ENCODE data around the gene CNFN. TPM values are rescaled to one million over a fixed set of nuclear protein-coding genes. Genes with fewer than 3 reads are reported as not detected.
A peak's percentile ranks its signal among the peaks of the same experiment; 100 is the strongest.

CNFN gene
- total RNA-seq, 1 experiment from 2014 or later: 4.5 TPM

DNA sequence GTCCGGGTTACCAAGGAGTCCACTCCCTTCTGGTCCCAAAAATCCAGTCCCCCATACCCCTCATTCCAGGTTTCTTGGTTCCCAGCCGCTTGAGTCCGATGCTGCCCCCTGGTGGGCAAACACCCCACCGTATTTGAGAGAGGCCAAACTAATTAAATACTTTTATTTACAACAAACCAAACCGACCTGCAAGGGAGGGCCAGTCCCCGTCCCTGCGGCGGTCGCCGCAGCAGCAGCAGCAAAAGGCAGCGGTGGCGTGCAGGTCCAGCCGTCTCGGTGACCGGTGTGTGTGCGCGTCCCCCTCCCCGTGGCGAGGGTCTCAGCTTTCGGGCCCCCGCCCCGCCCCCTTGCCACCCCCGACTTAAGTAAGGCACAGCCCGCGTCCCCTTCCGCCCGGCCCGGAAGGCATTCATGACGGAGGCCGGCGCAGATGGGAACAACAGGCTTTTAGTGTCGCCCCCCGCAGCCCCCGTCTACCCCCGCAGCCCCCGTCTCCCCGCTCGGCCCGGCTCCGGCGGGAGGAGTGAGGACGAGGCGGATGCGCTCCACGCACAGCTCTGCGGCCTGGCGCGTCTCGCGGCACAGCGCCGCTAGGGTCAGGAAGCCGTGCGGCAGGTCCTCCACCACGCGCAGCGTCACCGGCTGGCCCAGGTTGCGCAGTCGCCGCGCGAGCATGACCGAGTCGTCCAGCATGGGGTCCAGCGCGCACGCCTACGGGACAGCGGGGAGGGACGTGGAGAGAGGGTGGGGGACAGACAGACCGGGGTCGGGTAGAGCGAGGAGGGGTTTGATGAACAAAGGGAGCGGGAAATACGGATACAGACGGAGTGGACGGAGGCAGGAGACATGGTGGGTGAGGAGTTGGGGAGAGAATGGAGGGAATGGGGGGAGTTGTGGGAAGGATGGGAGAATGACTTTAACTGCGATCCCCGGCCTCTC lies 11.5 kb upstream of the CNFN start:
- CTCF ChIA-PET: interaction anchor here (0.5 kb wide), 1 partner anchor 667 kb away, joined by 8 read pairs; no protein-coding TSS in a partner anchor
- Histone ChIP-seq H3K4me2 (ENCODE audit: low read length) (peak overlapping the region; percentile 92), H3K9me2 (replicated peaks; ENCODE audit: low read length) (no peaks in the 10 kb centered on the region), H3K4me3 (ENCODE audit: low read length) (peak overlapping the region; percentile 80), H3K27me3 (ENCODE audit: low read length) (no peaks in the 10 kb centered on the region), H3K4me1 (ENCODE audit: insufficient read depth, low read length) (peaks cover 9% of the 10 kb centered on the region), H3K9ac (ENCODE audit: low read length) (peak overlapping the region; percentile 59), H3K36me3 (ENCODE audit: low read depth, low read length) (no peaks in the 10 kb centered on the region), H3F3A (ENCODE audit: low read length, unreplicated experiment) (no peaks in the 10 kb centered on the region), H3K79me2 (ENCODE audit: low read length) (peaks cover 9% of the 10 kb centered on the region), H3K27ac (ENCODE audit: low read length) (no peak overlapping the region), H4K20me1 (ENCODE audit: low read length) (no peaks in the 10 kb centered on the region), H3K9me3 (ENCODE audit: low read length) (no peaks in the 10 kb centered on the region), H2AFZ (ENCODE audit: low read length) (peak overlapping the region; percentile 81)
- intact Hi-C loops (cut with micrococcal nuclease): no loop called here
- TF ChIP-seq EZH2phosphoT487 (IDR thresholded peaks at IDR 0.05; ENCODE audit: borderline replicate concordance, low read length) (no peak), EZH2 (IDR thresholded peaks at IDR 0.05; ENCODE audit: low read length, unreplicated experiment) (no peak)
- TF ChIP-seq, protein P1, sequence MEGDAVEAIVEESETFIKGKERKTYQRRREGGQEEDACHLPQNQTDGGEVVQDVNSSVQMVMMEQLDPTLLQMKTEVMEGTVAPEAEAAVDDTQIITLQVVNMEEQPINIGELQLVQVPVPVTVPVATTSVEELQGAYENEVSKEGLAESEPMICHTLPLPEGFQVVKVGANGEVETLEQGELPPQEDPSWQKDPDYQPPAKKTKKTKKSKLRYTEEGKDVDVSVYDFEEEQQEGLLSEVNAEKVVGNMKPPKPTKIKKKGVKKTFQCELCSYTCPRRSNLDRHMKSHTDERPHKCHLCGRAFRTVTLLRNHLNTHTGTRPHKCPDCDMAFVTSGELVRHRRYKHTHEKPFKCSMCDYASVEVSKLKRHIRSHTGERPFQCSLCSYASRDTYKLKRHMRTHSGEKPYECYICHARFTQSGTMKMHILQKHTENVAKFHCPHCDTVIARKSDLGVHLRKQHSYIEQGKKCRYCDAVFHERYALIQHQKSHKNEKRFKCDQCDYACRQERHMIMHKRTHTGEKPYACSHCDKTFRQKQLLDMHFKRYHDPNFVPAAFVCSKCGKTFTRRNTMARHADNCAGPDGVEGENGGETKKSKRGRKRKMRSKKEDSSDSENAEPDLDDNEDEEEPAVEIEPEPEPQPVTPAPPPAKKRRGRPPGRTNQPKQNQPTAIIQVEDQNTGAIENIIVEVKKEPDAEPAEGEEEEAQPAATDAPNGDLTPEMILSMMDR (conservative IDR thresholded peaks at IDR 0.05; ENCODE audit: low read depth, low read length): peak; percentile 76
- ATAC-seq (peak; percentile 51), DNase-seq (peak; percentile 77)
- POLR2A ChIA-PET (ENCODE audit: unreplicated experiment): no interaction called here
- no TSS peak for BruUV-seq (replicated peaks)

GRCh38 chr19:42400404-42400803 lies 10.3 kb upstream of the CNFN start:
- BruUV-seq (replicated peaks): no TSS peak
- H3K9me2 ChIP-seq (replicated peaks; ENCODE audit: low read length): no peaks in the 10 kb centered on the region
- H2AFZ ChIP-seq (ENCODE audit: low read length): no peak overlapping the region
- H3K27ac ChIP-seq (ENCODE audit: low read length): no peak overlapping the region
- no peak for DNase-seq
- no peaks in the 10 kb centered on the region for H3F3A ChIP-seq (ENCODE audit: low read length, unreplicated experiment)
- POLR2A ChIA-PET (ENCODE audit: unreplicated experiment): no interaction called here
- no peaks in the 10 kb centered on the region for H3K27me3 ChIP-seq (ENCODE audit: low read length)
- no peak for TF ChIP-seq EZH2phosphoT487 (IDR thresholded peaks at IDR 0.05; ENCODE audit: borderline replicate concordance, low read length)
- TF ChIP-seq, protein P1 (conservative IDR thresholded peaks at IDR 0.05; ENCODE audit: low read depth, low read length): no peak
- H4K20me1 ChIP-seq (ENCODE audit: low read length): no peaks in the 10 kb centered on the region
- CTCF ChIA-PET: no interaction called here
- H3K4me1 ChIP-seq (ENCODE audit: insufficient read depth, low read length): peaks cover 17% of the 10 kb centered on the region
- no peak overlapping the region for H3K9ac ChIP-seq (ENCODE audit: low read length)
- H3K9me3 ChIP-seq (ENCODE audit: low read length): no peaks in the 10 kb centered on the region
- intact Hi-C loops (cut with micrococcal nuclease): no loop called here
- peaks cover 9% of the 10 kb centered on the region for H3K79me2 ChIP-seq (ENCODE audit: low read length)
- no peak overlapping the region for H3K4me3 ChIP-seq (ENCODE audit: low read length)
- no peaks in the 10 kb centered on the region for H3K36me3 ChIP-seq (ENCODE audit: low read depth, low read length)
- H3K4me2 ChIP-seq (ENCODE audit: low read length): no peak overlapping the region
- no peak for ATAC-seq

Data from PC-3 (cell line).